Cardiac muscle cell (in vitro differentiated cells and primary cell): Measurements from ENCODE around the gene NEU2. TPM values are rescaled to one million over a fixed set of nuclear protein-coding genes. Genes with fewer than 3 reads are reported as not detected.

ENCODE experiments used
- DNase-seq, 2 donors: peaks; one replicate each; pipeline versions ENCODE4 v3.0.0 to v3.0.0-alpha.2; 2010 to 2017; ENCODE audit warnings: low read depth in 1 of 2, low spot score in 1 of 2
- H3K27ac ChIP-seq: fragments of 200-600 bp; sonication (generic); 2 replicates; pipeline ENCODE4 v1.5.1; 2016
- H3K27me3 ChIP-seq: fragments of 200-600 bp; sonication (generic); 2 replicates; pipeline ENCODE4 v1.6.0; 2016; ENCODE audit warnings: control low read depth
- H3K36me3 ChIP-seq: fragments of 200-600 bp; sonication (generic); 2 replicates; pipeline ENCODE4 v1.5.1; 2016; ENCODE audit warnings: control low read depth
- H3K4me1 ChIP-seq: fragments of 200-600 bp; sonication (generic); 2 replicates; pipeline ENCODE4 v1.8.1; 2017; ENCODE audit warnings: low read depth, mild to moderate bottlenecking, mixed run types
- H3K4me3 ChIP-seq: fragments of 200-600 bp; sonication (generic); 2 replicates; pipeline ENCODE4 v1.5.1; 2016; ENCODE audit warnings: mild to moderate bottlenecking
- H3K9me3 ChIP-seq: fragments of 200-600 bp; sonication (generic); 2 replicates; pipeline ENCODE4 v1.5.1; 2017; ENCODE audit warnings: low read depth, mild to moderate bottlenecking, control low read depth
- CTCF ChIP-seq: IDR thresholded peaks from 2 replicates; pipeline ENCODE4 v1.5.1; 2012; ENCODE audit warnings: low read depth, mild to moderate bottlenecking, low read length
- polyA plus RNA-seq: library from polyadenylated mRNA; unstranded; fragments of >200 nt; fragmentation: Nextera tagmentation; extraction: Ambion mirVana; gene quantifications from 2 replicates; pipeline ENCODE4 v1.2.1, GENCODE V29; 2016
- total RNA-seq: library from RNA; depleted of rRNA; stranded (reverse); fragments of >200 nt; gene quantifications from 2 replicates; pipeline ENCODE4 v1.2.3, GENCODE V29; 2016

NEU2 gene
- total RNA-seq, result not detected in 2 replicates
- polyA plus RNA-seq, result not detected in 2 replicates

GRCh38 chr2:233032551-233033320, at the start of gene NEU2:
Gene NEU2, plus strand, starts transcription at chr2:233032672. Its CDS starts 0 bp downstream, at chr2:233032672.
- H3K4me3 ChIP-seq, result no peak within 1 kb of the TSS
- no peaks in the 10 kb centered on the region for H3K9me3 ChIP-seq
- no peaks in the 10 kb centered on the region for H3K27me3 ChIP-seq
- H3K27ac ChIP-seq, result no peak within 1 kb of the TSS
- no peaks in the 10 kb centered on the region for H3K4me1 ChIP-seq
- no peak for TF ChIP-seq CTCF
- DNase-seq, result no peak
- H3K36me3 ChIP-seq, result no peaks in the 10 kb centered on the region

GRCh38 chr2:232982926-232983668, 49.4 kb upstream of the NEU2 start:
- Histone ChIP-seq H3K27me3 (no peaks in the 10 kb centered on the region), H3K9me3 (no peaks in the 10 kb centered on the region), H3K27ac (no peak overlapping the region), H3K4me1 (no peaks in the 10 kb centered on the region), H3K36me3 (no peaks in the 10 kb centered on the region), H3K4me3 (no peak overlapping the region)
- no peak for DNase-seq
- no peak for TF ChIP-seq CTCF

GRCh38 chr2:232983669-232984140, 48.8 kb upstream of the NEU2 start:
- Histone ChIP-seq H3K27me3 (no peaks in the 10 kb centered on the region), H3K4me1 (no peaks in the 10 kb centered on the region), H3K9me3 (no peaks in the 10 kb centered on the region), H3K4me3 (no peak overlapping the region), H3K27ac (no peak overlapping the region), H3K36me3 (no peaks in the 10 kb centered on the region)
- TF ChIP-seq CTCF, result no peak
- DNase-seq, result no peak

- TF ChIP-seq CTCF, result no peak
- Histone ChIP-seq H3K4me3 (no peak overlapping the region), H3K27me3 (no peaks in the 10 kb centered on the region), H3K4me1 (no peaks in the 10 kb centered on the region), H3K27ac (no peak overlapping the region), H3K9me3 (no peaks in the 10 kb centered on the region), H3K36me3 (no peaks in the 10 kb centered on the region)
- no peak for DNase-seq
Observed at GRCh38 chr2:232984451-232985207, 47.8 kb upstream of the NEU2 start.

- no peaks in the 10 kb centered on the region for H3K9me3 ChIP-seq
- H3K36me3 ChIP-seq, result no peaks in the 10 kb centered on the region
- H3K27me3 ChIP-seq, result no peaks in the 10 kb centered on the region
- H3K4me3 ChIP-seq, result no peak overlapping the region
- H3K4me1 ChIP-seq, result no peaks in the 10 kb centered on the region
- H3K27ac ChIP-seq, result no peak overlapping the region
- TF ChIP-seq CTCF, result no peak
- DNase-seq, result no peak
Observed at GRCh38 chr2:232986155-232986554, 46.3 kb upstream of the NEU2 start.
